Renal pelvis (tissue), 4 donors: ENCODE data around the gene LRRC70. TPM values are rescaled to one million over a fixed set of nuclear protein-coding genes. Genes with fewer than 3 reads are reported as not detected.
"Not testable (repeated sequence)": the region's sequence is repeated elsewhere in the genome, so short reads cannot be mapped to it uniquely, and the experiment has no call there.

ENCODE experiments used
- DNase-seq: peaks from one replicate; pipeline ENCODE4 v3.0.0-alpha.2; 2013
- polyA plus RNA-seq, 3 donors: library from polyadenylated mRNA; unstranded; fragments of 120-200 nt; gene quantifications; one replicate each; pipeline ENCODE4 v1.2.1, GENCODE V29; 2013; ENCODE audit not compliant: insufficient read length in 3 of 3

The LRRC70 gene
- polyA plus RNA-seq, 3 donors, result 5.1 to 5.7 (median 5.7) TPM

DNA sequence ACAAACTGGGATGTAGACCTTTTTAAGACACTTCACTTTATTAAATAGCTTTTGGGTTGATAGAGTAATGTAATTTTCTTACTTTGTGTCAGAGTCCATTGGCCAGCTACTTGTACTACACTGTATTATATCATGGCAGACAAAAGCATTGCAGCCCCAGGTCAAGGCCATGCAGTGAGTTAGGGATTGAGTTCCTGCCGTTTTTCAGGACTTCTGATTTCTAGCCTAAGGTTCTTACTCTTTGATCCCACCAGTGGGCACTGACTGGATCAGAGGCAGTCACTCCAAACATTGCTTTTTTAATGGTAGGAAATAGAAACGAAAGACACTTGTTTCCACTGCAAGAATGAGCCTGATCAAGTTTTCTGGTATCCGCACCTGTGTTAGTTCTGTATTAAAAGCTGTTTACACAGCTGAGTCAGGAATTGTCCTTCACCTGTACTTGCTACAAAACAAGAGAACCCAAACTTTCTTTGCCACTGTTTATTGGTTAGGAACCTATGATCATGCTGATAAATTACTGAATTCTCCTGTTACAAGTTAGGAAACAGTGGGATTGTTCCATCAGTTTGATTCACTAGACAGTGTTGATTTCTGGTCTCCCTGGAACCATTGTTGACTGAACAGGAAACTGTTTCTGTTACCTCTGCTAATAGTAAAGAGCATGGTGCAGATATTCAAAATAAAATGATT lies 22.1 kb downstream of the LRRC70 start:
- no peak for DNase-seq

DNA sequence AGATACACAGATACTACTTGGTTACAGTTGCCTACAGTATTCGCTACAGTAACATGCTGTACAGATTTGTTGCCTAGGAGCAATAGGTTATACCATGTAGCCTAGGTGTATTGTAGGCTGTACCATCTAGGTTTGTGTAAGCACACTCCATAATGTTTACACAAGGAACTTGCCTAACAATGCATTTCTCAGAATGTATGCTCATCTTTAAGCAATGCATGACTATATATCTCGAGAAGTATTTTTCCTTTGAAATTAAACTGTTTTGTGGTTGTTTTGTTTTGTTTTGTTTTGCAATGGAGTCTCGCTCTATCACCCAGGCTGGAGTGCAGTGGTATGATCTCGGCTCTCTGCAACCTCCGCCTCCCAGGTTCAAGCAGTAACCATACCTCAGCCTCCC lies 25.3 kb downstream of the LRRC70 start:
- DNase-seq, result no peak

DNA sequence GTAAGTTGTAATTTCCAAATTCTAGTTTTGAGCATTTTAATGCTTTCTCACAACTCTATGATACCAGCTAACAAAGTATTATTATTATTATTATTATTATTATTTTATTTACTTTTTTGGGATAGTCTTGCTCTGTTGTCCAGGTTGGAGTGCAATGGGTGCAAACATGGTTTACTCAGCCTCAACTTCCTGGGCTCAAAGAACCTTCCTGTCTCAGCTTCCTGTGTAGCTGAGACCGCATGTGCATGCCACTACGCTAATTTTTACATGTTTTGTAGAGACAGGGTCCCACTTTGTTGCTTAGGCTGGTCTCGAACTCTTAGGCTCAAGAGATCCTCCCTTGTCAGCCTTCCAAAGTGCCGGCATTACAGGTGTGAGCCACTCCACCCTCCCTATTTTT lies 27.0 kb downstream of the LRRC70 start:
- no peak for DNase-seq

DNA sequence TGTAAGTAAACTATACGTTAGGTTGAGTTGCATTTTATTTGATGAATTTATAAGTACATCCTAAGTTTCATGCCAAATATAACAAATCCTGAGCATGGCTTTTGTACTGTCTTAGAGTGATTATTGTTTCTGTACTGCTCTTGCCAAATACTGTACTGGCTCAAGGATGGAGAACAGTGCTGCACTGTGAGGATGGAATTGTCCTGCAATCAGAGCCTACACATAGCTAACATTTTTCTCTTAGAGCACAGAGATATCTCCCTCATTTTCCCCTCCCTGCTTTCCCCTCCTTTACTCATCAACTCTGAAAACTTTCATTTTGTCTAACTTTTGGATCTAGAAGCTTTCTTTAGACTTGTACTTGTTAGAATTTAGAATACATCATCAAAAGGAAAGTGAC lies 28.3 kb downstream of the LRRC70 start:
- DNase-seq, result no peak

DNA sequence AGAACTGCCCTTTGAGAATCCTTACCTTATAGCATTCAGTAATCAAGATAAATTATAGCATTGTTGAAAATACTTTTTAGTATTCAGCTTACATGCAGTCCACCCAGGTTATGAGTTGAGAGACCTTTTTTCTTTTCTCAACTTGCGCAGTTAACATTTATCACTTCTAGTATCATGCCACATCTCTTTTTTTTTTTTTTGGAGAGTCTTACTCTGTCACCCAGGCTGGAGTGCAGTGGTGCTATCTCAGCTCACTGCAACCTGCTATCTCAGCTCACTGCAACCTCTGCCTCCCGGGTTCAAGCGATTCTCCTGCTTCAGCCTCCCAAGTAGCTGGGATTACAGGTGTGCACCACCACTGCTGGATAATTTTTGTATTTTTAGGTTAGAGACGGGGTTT lies 29.0 kb downstream of the LRRC70 start:
- no peak for DNase-seq

DNA sequence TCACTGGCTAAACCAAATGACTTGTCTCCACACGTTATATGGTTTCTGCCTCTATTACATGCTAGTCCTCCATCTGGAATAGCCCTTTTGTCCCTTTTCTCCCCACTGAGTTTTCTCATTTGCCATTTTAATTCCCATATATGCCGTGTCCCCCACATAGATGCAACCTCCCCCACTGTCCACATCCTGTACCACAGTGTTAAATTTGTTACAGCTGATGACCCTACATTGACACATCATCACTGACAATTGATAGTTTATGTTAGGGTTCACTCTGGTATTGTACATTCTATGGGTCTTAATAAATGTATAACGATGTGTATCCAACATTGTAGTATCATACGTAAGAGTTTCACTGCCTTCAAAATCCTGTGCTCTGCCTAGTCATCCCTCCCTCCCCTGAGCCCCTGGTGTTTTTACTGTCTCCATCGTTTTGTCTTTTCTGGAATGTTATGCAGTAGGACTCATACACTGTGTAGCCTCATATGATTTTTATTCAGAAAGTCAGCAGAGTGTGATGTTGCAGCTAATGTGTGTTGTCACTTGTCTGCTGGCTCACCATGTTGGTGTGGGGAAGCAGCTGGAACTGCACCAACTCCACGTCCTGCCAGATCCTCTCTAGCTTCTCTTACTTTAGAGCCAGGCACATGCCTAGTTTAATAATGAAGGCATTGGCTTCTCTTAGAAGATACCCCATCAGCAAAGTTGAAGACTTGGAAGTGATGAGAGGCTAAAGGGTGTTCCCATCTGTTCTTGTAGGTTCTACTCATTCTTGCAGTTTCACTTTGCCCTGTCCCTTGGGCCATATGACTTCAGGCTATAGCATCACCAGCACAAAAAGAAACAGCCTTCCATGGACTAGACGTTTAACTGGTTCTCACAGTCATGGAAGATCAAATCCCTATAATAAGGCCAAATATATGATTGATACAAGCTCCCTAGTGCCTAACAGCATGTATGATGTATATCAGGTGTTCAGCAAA lies 30.2 kb downstream of the LRRC70 start:
- no peak for DNase-seq

DNA sequence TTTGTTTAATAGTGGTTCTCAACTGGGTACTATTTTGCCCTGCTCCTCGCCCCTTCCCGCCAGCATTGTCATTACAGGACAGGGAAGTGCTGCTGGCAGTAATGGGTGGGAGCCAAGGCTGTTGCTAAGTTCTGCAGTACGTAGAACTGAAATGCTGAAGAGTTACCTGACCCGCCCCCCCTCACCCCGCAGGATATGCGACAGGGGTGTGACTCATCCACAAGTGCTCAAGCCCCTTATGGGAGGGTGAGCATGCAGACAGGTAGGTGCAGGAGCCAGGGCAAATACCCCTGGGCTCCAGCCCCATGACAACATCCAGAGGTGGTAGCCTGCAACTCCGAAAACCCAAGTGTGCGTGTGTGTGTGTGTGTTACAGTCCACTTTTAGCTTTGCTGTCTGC lies 35.7 kb downstream of the LRRC70 start:
- no peak for DNase-seq

DNA sequence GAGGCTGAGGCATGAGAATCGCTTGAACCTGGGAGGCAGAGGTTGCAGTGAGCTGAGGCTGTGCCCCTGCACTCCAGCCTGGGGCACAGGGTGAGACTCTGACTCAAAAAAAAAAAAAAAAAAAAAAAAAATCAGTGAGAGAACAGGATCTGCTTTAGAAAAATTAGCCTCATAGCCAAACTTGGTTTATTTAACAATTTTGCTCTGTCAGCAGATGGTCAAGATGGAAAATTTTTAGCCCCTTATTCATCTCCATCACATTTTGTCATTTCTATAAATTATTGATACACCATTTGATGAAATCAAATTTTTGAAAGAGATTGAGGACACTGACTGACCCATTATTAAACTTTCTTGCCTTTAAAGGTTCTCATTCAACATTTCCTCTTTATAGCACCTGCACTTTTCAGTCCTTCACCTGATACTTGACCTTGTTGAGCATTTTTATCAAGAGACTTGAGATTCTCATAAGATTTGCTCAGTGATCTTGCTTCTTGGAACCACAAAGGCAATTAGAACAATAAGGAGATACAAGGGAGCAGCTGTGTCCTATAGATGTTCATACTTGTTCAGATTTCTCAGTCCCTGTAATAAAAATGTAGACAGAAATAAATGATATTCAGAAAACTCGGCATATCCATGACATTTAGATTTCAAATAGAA lies 38.1 kb downstream of the LRRC70 start:
- DNase-seq, result no peak

DNA sequence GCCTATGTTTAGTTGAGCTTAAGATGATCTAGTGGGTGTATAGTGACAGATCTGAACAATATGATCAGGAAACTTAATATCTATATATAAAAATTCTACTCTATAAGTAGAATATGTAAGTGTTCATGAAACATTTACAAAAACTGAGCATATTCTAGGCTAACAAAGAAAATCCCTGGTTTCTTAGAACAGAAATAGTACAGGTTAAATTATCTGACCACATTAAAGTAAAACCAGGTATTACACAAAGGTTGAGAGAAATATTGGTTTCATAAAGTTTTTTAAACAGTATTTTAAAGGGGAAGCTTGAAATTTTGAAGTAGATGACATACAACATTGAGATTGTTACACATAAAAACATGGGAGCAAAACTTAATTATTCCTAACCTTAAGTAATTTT lies 39.3 kb downstream of the LRRC70 start:
- DNase-seq, result no peak

DNA sequence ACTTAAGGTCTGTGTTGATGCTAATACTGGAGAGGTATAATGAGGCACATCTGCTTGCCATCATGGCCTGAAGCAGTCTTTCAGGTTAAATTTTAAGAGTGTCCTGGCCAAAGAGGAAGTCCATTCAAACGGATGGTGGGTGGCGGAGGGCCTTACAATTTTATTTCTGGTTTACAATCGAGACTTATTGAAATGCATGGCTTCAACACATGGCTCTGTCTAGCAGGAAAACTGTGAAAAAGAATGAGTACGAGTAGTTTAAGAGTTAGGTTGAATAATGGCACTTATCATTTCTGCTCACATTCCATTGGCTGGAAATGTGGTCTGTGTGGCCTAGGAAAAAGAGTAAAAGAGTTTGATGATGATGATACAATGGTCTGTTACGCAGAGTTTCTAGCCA lies 42.1 kb downstream of the LRRC70 start:
- no peak for DNase-seq

DNA sequence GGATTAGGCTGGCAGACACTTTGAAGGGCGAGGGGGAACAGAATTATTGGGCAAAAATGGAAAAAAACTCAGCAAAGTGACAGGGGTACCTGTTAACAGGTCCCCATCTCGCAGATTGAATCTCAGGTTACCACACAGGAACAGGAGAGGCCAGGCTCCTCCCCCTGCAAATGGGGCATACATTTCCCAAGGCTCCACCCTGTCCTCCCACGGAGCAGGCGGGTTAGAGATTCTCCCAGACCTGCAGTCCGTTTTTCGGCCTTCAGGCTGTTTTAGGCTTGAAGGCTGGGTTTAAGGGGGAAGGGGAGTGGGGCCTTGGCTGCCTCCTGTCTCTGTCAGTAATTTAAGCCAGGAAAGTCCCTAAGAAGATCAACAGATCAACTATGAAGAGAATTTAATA lies 42.7 kb downstream of the LRRC70 start:
- peak; percentile 17 for DNase-seq

DNA sequence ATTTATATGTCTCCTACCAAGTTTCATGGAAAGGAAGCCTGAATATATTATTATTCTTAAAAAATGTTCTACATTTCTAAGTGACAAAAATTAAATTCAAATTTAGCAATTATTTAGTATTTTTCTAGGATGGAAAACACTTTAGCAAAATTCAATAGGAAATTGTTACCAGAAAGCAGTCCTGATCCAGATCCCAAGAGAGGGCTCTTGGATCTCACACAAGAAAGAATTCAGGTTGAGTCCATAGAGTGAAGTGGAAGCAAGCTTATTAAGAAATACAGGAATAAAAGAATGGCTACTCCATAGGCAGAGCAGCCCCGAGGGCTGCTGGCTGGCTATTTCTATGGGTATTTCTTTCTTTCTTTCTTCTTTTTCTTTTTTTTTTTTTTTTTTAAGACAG lies 44.7 kb downstream of the LRRC70 start:
- DNase-seq, result no peak

DNA sequence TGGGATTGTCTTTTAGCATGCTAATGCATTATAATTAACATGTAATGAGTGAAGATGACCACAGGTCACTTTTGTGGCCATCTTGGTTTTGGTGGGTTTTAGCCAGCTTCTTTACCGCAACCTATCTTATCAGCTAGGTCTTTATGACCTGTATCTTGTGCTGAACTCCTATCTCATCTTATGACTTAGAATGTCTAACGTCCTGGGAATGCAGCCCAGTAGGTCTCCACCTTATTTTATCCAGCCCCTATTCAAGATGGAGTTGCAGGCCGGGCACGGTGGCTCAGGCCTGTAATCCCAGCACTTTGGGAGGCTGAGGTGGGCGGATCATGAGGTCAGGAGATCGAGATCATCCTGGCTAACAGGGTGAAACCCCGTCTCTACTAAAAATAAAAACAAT lies 45.8 kb downstream of the LRRC70 start:
- not testable (repeated sequence) for DNase-seq

DNA sequence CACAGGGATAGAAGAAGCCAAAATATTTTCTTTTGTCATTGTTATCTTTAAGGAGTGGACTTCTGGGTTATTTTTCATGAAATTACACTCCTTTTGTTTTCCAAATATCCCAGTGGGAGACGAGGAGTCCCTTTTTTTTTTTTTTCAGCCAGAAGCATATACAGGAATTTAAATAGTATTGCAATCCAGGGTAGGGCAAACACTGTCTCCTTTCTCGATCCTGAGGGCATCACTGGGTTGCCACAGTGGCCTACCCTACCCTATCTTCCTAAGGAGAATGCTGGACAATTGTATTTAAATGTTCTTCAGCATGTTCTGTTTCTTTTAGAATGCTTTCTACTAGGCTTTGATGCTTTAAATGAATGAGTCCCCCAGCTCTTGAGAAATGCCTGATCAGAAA lies 47.9 kb downstream of the LRRC70 start:
- DNase-seq, result no peak

DNA sequence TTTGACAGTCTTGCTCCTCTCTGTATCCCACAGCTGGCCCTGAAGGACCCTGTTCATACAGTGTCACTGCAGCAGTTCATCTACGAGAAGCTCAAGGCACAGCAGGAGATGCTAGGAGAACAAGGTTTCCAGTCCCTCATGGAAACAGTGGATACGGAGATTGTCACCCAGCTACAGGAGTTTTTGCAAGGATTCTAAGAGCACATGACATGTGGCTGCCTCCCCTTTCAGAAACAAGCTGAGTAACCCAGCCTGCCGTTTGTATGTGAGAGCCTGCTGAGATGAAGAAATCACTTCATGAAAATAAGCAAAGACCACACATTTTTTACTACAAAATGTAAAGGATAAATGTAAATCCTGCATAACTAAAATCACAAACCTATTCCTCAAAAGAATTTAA lies 48.5 kb downstream of the LRRC70 start:
- no peak for DNase-seq

DNA sequence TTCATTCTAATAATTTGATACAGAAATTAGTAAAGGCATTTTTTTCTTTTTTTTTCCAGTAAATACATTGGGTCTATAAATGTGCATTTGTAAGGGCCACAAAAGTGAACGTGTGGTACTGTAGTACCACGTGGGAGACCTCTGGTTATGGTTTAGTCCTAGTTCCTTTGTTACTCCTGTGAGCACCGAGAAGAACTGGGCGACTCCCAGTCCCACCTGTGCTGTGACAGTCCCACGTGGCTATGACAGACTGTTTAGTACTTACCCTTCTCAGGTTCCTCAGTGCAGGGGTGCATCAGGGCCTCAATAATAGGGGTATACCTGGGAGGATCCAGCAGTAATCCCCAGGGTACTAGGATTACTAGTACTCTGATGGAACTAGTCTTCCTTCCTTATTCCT lies 49.3 kb downstream of the LRRC70 start:
- DNase-seq, result no peak

Other genes starting within 250 kb of the LRRC70 start
- 10 to 100 TPM; 29.4 to 35.8 (median 32.8) TPM for gene DIMT1, start 174.9 kb upstream of the LRRC70 start, polyA plus RNA-seq
- 10 to 100 TPM; 34.2 to 35.4 (median 34.9) TPM for gene IPO11, start 166.1 kb upstream of the LRRC70 start, polyA plus RNA-seq